ENCODE data around the gene ACOT7.

The ACOT7 gene

DNA sequence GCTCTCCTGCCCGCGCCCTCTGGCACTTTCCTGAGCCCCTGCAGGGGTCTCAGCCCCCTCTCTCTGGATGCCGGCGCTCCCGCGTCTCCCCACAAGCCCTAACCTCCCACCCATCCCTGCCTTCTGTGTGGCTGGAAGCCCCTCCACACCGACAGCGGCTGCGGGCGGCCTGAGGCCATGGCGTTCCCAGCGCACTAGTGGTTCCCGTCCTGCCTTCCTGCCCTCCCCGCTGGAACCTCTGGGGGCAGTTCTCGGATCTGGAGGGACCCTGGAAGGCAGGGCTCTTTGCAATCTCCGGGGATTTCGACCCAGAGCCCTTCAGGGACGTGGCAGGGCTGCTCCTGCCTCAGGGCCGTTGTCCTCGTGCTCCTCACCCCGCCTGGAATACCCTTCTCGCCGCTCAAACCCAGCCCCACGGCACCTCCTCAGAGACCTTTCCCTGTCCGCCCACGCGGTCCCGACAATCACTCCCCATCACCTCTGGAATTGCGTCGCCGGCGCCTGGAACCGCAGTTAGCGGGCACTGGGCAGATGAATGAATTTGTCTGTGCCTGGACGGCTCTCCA, 30.5 kb upstream of the ACOT7 start:
- DNase-seq (ENCODE audit: low spot score): no peak

GRCh38 chr1:6423321-6423999, 29.9 kb upstream of the ACOT7 start:
- peak; percentile 58 for DNase-seq (ENCODE audit: low spot score)

- no peak for DNase-seq (ENCODE audit: low spot score)
Measured at GRCh38 chr1:6421266-6421665, 27.7 kb upstream of the ACOT7 start.

DNA sequence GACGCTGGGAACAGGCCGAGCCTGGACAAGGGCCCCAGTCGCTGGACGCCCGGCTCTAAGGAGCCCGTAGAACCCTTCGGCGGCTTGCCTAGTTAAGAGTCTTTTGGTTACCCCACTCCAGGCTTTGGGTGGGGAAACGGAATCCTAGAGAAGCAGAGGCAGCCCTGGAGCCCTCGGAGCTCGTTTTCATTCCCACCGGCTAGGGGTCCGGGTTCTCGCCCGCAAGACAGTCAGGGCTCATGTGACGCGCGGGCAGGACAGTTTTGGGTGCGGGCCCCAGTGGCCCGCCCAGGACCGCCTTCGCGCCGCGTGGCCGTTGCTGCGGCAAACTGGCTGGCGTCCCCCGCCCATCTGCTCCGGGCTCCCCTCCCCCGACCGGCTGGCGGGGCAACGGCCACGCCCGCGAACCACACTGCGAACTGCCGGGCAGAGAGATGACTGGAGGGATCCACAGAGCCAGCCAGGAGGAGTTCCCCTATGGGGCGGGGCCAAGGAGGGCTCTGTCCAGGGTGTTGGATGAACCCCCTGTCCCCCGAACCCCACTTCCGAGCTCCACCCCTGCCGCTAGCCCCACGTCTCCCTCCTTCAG, 27.0 kb upstream of the ACOT7 start:
- DNase-seq (ENCODE audit: low spot score): no peak

GRCh38 chr1:6419804-6420453, 26.4 kb upstream of the ACOT7 start, which contains the start of gene HES2:
HES2 (minus strand) TSS chr1:6419919; CDS start chr1:6419820, 99 bp downstream.
- no peak for DNase-seq (ENCODE audit: low spot score)

- DNase-seq (ENCODE audit: low spot score): no peak
Measured at GRCh38 chr1:6419397-6419803, 25.8 kb upstream of the ACOT7 start.

DNA sequence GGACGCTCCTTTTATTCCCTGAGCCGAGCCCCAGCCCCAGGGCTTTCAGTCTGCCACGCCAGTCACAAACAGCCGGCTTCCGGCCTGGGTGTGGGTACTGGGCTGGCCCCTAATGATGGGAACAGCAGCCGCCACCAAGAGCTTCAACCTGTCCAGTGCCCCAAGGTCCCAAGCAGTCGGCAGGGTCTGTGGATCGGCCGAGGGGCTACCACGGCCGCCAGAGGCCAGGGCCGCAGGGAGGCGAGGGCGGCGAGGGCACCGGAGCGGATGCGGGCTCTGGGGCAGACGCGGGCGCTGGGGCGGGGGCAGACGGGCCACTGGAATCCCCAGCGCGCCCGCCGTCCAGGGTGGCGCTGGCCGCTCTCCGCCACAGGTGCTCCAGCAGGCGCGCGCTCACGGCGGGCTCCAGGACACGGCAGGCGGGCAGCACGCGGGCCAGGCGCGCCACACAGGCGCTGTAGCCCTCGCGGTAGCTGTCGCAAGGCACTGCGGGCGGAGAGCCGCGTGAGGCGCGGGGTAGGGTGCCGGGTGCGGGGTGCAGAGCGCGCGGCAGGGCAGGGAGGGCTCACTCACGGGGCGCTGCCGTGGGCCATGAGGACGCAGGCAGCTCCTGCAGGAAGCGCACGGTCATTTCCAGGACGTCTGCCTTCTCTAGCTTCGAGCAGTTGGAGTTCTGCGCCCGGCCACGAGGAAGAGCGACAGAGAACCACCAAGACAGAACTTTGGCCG, 25.3 kb upstream of the ACOT7 start:
- DNase-seq (ENCODE audit: low spot score): no peak

- no peak for DNase-seq (ENCODE audit: low spot score)
Measured at GRCh38 chr1:6417961-6418667, 24.5 kb upstream of the ACOT7 start.

DNA sequence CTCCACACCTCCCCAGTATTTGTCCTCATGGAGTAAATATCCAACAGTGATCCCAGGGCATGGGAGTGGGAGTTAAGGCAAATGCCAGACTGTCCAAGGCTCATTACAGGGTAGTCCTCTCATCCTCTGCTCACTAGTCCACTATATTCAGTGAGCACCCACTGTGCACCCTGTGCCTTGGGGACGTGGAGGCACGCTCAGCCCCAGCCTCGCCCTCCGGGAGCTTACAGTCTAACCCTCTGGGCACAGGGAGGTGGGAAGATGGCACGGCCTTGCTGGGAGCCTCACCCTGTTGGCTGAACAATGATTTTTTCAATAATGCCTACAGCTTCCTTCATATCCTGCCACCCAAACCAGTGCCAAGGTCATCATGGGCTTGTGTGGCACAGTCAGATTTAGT, 23.3 kb upstream of the ACOT7 start:
- DNase-seq (ENCODE audit: low spot score): no peak

DNA sequence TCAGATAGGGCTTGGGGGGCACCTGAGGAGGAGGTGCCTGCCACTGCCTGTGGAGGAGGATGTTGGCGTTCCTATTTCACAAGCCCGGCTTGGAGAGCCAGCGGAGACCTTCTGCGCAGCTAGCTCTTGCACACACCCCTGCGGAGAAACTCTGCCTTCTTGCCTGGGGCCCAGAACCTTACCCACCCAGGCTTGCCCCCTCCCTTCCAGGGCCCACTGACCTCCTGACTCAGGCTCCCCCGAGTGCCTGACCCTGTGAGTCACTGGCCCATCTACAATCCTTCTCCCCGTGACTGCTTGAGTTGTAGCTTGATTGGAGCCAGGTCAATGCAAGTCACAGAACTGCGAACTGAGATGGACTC, 22.7 kb upstream of the ACOT7 start:
- DNase-seq (ENCODE audit: low spot score): no peak

DNA sequence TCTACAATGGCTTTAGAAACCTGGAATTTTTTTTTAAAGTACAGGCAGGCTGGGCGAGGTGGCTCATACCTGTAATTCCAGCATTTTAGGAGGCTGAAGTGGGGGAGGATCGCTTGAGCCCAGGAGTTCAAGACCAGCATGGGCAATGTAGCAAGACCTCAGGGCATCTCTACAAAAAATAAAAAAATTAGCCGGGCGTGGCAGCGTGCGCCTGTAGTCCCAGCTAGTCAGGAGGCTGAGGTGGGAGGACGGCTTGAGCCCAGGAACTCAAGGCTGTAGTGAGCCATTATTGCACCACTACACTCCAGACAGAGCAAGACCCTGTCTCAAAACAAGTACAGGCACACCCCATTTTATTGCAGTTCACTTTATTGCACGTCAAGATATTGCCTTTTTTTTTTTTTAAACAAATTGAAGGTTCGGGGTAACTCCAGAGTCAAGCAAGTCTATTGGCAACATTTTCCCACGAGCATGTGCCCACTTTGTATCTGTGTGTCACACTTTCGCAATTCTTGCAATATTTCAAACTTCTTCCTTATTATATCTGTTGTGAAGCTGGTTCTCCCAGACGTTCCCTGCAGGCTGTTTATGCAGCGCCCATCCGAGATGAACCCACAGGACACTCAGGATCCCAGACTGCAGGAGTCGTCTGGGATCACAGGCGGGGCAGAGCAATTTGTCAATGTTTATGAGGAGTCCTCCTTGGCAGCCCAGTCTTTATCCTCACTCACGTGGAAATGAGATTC, 21.5 kb upstream of the ACOT7 start:
- no peak for DNase-seq (ENCODE audit: low spot score)

DNA sequence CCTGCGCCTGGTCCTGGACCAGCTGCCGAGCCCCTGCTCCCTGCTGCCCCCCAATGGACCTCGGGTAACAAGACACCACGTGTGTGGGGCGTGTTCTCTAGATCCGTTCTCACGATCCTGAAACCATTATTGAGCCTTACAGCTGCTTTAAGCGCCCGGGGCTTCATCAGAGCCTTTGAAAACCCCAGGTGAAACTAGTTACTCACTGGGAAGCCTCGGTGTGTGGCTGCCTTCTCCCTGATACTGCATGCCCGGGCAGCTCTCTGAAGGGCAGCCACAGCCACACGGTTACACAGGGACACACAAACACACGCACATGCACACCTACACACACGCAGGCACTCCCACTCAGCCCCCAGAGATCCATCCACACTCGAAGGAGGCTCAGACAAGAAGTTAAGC, 20.9 kb upstream of the ACOT7 start:
- DNase-seq (ENCODE audit: low spot score): no peak

DNA sequence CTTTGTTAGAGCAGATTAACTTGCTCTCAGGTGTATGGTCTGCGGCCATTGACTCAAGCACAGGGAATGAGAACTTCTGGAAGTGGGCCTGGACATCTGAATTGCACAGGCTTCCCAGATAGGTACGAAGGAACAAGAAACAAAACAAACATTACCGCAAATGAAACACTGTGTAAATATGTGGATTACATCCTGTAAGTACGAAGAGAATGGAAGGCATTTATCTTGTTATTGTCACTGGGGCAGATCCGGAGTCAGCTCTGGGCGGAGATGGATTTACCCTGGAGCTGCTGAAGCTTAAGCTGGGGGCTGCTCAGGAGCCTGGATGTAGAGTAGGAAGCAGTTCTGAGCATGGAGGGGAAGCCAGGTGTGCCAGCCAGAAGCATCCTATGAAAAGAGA, 19.3 kb upstream of the ACOT7 start:
- DNase-seq (ENCODE audit: low spot score): no peak

DNA sequence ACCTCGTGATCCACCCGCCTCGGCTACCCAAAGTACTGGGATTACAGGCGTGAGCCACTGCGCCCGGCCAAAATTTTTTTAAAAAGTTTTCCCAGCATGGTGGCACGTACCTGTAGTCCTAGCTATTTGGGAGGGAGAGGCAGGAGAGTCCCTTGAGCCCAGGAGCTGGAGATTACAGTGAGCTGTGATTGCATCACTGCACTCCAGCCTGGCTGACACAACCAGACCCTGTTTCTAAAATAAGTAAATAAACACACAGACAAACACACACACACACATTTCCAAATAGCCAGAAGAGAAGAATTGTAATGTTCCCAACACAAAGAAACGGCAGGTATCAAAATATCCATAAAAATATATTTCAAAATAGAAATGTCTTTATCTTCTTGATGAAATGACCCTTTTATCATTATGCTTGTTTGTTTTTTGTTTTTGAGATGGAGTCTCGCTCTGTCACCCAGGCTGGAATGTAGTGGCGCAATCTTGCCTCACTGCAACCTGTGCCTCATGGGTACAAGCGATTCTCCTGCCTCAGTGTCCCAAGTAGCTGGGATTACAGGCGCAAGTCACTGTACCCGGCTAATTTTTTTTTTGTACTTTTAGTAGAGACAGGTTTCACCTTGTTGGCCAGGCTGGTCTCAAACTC, 16.8 kb upstream of the ACOT7 start:
- DNase-seq (ENCODE audit: low spot score): no peak

- no peak for DNase-seq (ENCODE audit: low spot score)
Measured at GRCh38 chr1:6409733-6410132, 16.2 kb upstream of the ACOT7 start.

DNA sequence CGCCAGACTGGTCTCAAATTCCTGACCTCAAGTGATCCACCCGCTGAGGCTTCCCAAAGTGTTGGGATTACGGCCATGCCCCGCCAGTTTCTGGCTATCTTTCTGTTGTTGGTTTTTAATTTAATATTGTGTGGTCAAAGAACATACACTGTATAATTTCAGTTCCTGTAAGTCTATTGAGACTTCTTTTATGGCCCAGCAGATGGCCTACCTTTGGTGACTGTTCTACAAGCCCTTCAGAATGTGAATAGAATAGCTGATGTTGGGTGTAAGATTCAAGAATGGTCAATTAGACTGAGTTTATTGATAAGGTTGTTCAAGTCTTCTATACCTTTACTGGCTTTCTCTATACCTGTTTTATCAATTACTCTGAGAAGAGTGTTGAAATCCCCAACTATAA, 15.5 kb upstream of the ACOT7 start:
- DNase-seq (ENCODE audit: low spot score): no peak

- no peak for DNase-seq (ENCODE audit: low spot score)
Measured at GRCh38 chr1:6408023-6408422, 14.5 kb upstream of the ACOT7 start.

- no peak for DNase-seq (ENCODE audit: low spot score)
Measured at GRCh38 chr1:6401673-6402072, 8.1 kb upstream of the ACOT7 start.

- no peak for DNase-seq (ENCODE audit: low spot score)
Measured at GRCh38 chr1:6399294-6399693, 5.7 kb upstream of the ACOT7 start.

- no peak for DNase-seq (ENCODE audit: low spot score)
Measured at GRCh38 chr1:6397844-6398441, 4.4 kb upstream of the ACOT7 start.
